Immature natural killer cell (primary cell): ENCODE measurements around the gene MTERF2. TPM values are rescaled to one million over a fixed set of nuclear protein-coding genes. Genes with fewer than 3 reads are reported as not detected.

ENCODE experiments used
- DNase-seq, 3 donors: peaks; one replicate each; pipeline ENCODE4 v3.0.0; 2022; ENCODE audit warnings: mixed read lengths in 1 of 3
- H3K27ac Mint-ChIP-seq, 6 donors: one replicate each; pipeline ENCODE4 v1.8.0; 2020; ENCODE audit warnings: mixed read lengths in 6 of 6, mild to moderate bottlenecking in 5 of 6, inconsistent platforms in 4 of 6, moderate library complexity in 3 of 6
- H3K27me3 Mint-ChIP-seq, 3 donors: one replicate each; pipeline ENCODE4 v1.8.0; 2020 to 2021; ENCODE audit warnings: low read depth in 3 of 3, mild to moderate bottlenecking in 3 of 3, mixed read lengths in 3 of 3, moderate library complexity in 3 of 3, inconsistent platforms in 1 of 3
- H3K36me3 Mint-ChIP-seq, 3 donors: one replicate each; pipeline ENCODE4 v1.8.0; 2020; ENCODE audit warnings: mixed read lengths in 3 of 3, inconsistent platforms in 2 of 3, mild to moderate bottlenecking in 2 of 3
- H3K4me1 Mint-ChIP-seq, 2 donors: one replicate each; pipeline ENCODE4 v1.8.0; 2020; ENCODE audit warnings: inconsistent platforms in 2 of 2, mild to moderate bottlenecking in 2 of 2, mixed read lengths in 2 of 2, moderate library complexity in 1 of 2
- H3K4me3 Mint-ChIP-seq, 5 donors: one replicate each; pipeline ENCODE4 v1.8.0; 2020; ENCODE audit warnings: mild to moderate bottlenecking in 5 of 5, mixed read lengths in 5 of 5, inconsistent platforms in 3 of 5, moderate library complexity in 3 of 5
- H3K9me3 Mint-ChIP-seq, 6 donors: one replicate each; pipeline ENCODE4 v1.8.0; 2020; ENCODE audit warnings: mild to moderate bottlenecking in 6 of 6, mixed read lengths in 6 of 6, inconsistent platforms in 4 of 6, moderate library complexity in 3 of 6
- polyA plus RNA-seq, 3 donors: library from polyadenylated mRNA; unstranded; fragments of 300-500 nt; fragmentation: Illumina TruSeq; gene quantifications; one replicate each; pipeline ENCODE4 v1.2.3, GENCODE V29; 2021

Gene MTERF2
- polyA plus RNA-seq, 3 donors from 2014 or later: 7.7 to 10.6 (median 9.7) TPM

DNA sequence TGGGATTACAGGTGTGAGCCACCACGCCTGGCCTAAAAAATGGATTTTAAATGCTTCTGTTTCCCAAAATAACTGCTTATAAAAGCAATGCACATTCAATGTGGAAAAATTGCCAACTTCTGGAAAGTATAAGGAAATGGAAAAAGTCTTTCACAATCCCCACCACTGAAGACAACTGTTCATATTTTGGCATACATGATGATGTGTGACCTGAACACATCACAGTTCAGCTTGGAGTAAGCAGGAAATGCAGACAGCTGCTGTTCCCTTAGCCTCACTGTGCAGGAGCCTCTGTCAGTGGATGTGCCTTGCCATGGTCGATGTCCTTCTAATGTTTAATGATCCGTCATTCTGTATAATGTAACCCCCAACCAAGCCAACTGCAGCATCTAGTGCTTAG, 5.2 kb downstream of the MTERF2 start:
- Mint-ChIP-seq H3K27ac (peak overlapping the region in 1 of 6 donors; percentile 46), H3K27me3 (peaks cover 0 to 6% (median 3%) of the 10 kb centered on the region in 3 donors), H3K4me3 (no peak overlapping the region), H3K9me3 (no peaks in the 10 kb centered on the region), H3K36me3 (peaks cover 16 to 25% (median 17%) of the 10 kb centered on the region in 3 donors), H3K4me1 (peaks cover 30% of the 10 kb centered on the region in 2 donors)
- DNase-seq: no peak

DNA sequence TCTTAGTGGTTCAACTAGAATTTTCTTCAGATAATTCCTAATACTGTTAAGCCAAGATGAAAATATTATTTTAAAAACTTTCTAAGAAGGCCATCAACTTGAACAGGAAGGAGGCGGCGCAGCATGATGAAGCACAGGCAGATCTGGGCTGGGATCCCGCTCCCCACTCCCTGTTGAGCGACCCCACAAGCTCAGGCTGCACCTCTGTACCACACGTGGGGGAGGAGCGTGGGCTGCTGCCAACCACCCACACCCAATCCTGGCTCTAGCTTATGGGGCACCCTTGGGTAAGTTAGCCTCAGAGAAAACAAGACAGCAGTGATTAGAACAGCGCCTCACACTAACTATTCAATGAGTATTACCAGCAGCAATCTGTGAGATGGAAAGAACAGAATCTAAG, 6.0 kb downstream of the MTERF2 start:
- H3K27me3 Mint-ChIP-seq: no peaks in the 10 kb centered on the region
- H3K9me3 Mint-ChIP-seq: no peaks in the 10 kb centered on the region
- H3K36me3 Mint-ChIP-seq: peaks cover 17 to 25% (median 19%) of the 10 kb centered on the region in 3 donors
- peaks cover 21 to 22% of the 10 kb centered on the region in 2 donors for H3K4me1 Mint-ChIP-seq
- H3K4me3 Mint-ChIP-seq: no peak overlapping the region
- DNase-seq: no peak
- peak overlapping the region in 1 of 6 donors; percentile 35 for H3K27ac Mint-ChIP-seq

DNA sequence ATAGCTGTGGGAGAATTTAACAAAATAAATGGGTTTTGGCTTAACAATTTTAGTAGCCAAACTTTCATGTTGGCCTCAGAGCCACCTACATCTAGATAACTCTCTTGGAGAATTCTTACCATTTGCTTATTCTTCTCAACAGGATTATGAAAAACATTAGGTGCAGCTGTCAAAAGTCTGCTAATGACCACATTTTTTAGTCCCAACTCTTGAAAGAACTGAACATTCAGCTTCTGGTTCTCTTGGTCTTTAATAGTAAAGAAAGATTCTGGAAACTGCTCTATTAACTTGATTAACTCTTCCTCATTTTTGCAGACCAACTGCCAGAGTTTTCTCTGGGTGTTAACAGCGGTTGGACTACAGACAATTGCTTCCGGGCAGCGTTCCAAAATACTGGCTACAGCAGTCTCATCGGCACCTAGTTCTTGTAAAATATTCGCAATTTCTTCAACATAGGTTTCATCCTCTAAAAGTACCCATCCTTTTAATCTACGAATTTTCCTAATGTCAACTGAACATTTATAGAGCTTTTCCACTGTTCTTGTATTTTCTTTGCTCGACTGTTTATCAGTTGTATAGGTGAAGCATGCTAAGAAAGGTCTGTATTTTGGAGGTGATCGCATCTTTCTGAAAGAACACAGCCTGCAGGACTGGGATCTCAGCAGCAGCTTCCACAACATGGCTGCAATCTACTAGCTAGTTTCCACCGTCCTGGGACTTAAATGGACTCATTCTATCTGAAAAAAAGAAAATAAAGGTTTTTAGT, 8.7 kb downstream of the MTERF2 start:
- H3K4me3 Mint-ChIP-seq: no peak overlapping the region
- peaks cover 5 to 12% (median 6%) of the 10 kb centered on the region in 3 donors for H3K36me3 Mint-ChIP-seq
- DNase-seq: no peak
- peaks cover 11% of the 10 kb centered on the region in 2 donors for H3K4me1 Mint-ChIP-seq
- no peaks in the 10 kb centered on the region for H3K9me3 Mint-ChIP-seq
- H3K27ac Mint-ChIP-seq: peak overlapping the region in 1 of 6 donors; percentile 62
- H3K27me3 Mint-ChIP-seq: no peaks in the 10 kb centered on the region

- no peaks in the 10 kb centered on the region for H3K9me3 Mint-ChIP-seq
- H3K27ac Mint-ChIP-seq: no peak overlapping the region
- H3K4me1 Mint-ChIP-seq: peaks cover 11% of the 10 kb centered on the region in 2 donors
- no peak overlapping the region for H3K4me3 Mint-ChIP-seq
- DNase-seq: no peak
- peaks cover 5 to 10% (median 6%) of the 10 kb centered on the region in 3 donors for H3K36me3 Mint-ChIP-seq
- H3K27me3 Mint-ChIP-seq: no peaks in the 10 kb centered on the region
Observed at GRCh38 chr12:106976668-106977067, 10.3 kb downstream of the MTERF2 start.

- H3K27ac Mint-ChIP-seq: peak overlapping the region in 3 of 6 donors; percentile 34 to 53 (median 47)
- no peak overlapping the region for H3K4me3 Mint-ChIP-seq
- DNase-seq: no peak
- no peaks in the 10 kb centered on the region for H3K9me3 Mint-ChIP-seq
- H3K27me3 Mint-ChIP-seq: no peaks in the 10 kb centered on the region
- peaks cover 6 to 12% (median 7%) of the 10 kb centered on the region in 3 donors for H3K36me3 Mint-ChIP-seq
- peaks cover 12 to 14% of the 10 kb centered on the region in 2 donors for H3K4me1 Mint-ChIP-seq
Observed at GRCh38 chr12:106975993-106976658, 10.8 kb downstream of the MTERF2 start.

DNA sequence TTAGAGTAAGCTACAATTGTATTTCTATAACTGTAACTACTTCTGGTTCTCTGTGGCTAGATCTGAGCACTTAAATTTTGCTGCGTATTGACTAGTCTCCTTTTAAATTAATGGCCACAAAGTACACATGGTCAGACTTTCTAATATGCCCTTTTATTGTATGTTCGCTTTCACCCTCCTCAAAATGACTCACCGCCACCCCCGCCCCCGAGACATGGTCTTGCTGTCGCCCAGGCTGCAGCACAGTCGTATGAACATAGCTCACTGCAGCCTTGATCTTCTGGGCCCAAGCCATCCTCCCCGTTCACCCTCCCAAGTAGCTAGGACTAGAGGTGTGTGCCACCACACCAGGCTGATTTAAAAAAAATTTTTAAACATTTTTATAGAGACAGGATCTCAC, 11.8 kb downstream of the MTERF2 start:
- Mint-ChIP-seq H3K4me1 (peaks cover 15 to 18% of the 10 kb centered on the region in 2 donors), H3K27me3 (no peaks in the 10 kb centered on the region), H3K27ac (peak overlapping the region in 4 of 6 donors; percentile 12 to 61 (median 28)), H3K36me3 (peaks cover 9 to 18% (median 9%) of the 10 kb centered on the region in 3 donors), H3K9me3 (no peaks in the 10 kb centered on the region), H3K4me3 (no peak overlapping the region)
- DNase-seq: no peak

DNA sequence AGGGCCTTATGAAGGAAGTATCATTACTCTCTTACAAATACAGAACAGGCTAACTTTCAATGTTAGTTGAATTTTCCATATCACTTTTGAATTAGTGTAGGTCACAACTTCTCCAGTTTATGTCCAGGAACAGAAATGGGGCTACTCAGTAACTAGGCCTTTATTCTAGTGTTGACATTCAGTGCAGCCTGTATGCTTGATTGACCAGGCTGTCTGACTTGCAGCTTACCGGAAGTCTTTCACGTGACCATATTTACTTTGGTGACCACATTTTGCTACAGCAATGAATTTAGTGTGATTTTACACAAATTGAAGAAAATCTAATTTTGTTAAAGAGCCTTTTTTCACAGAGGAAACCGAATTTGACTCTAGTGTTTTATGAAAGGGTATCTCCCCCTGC, 12.4 kb downstream of the MTERF2 start:
- Mint-ChIP-seq H3K4me3 (no peak overlapping the region), H3K27ac (peak overlapping the region in 5 of 6 donors; percentile 12 to 75 (median 73)), H3K27me3 (no peaks in the 10 kb centered on the region), H3K36me3 (peaks cover 9 to 18% (median 9%) of the 10 kb centered on the region in 3 donors), H3K4me1 (peaks cover 15 to 18% of the 10 kb centered on the region in 2 donors), H3K9me3 (no peaks in the 10 kb centered on the region)
- DNase-seq: no peak

- peaks cover 9 to 19% (median 9%) of the 10 kb centered on the region in 3 donors for H3K36me3 Mint-ChIP-seq
- H3K4me3 Mint-ChIP-seq: no peak overlapping the region
- H3K4me1 Mint-ChIP-seq: peaks cover 15 to 18% of the 10 kb centered on the region in 2 donors
- H3K9me3 Mint-ChIP-seq: no peaks in the 10 kb centered on the region
- peak overlapping the region in 1 of 6 donors; percentile 12 for H3K27ac Mint-ChIP-seq
- DNase-seq: no peak
- H3K27me3 Mint-ChIP-seq: no peaks in the 10 kb centered on the region
Observed at GRCh38 chr12:106973545-106973944, 13.4 kb downstream of the MTERF2 start.

DNA sequence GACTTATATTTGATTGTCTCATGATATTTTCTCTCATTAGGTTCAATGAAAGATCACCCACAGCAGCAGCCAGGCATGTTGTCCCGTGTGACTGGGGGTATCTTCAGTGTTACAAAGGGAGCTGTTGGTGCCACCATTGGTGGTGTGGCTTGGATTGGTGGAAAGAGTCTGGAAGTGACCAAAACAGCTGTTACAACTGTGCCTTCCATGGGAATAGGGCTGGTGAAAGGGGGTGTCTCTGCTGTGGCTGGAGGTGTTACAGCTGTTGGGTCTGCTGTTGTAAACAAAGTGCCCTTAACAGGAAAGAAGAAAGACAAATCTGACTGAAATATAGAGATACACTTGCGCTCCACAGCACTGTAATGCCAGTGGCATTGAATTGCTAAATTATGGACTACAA, 15.9 kb downstream of the MTERF2 start:
- Mint-ChIP-seq H3K4me3 (no peak overlapping the region), H3K36me3 (peaks cover 8 to 23% (median 10%) of the 10 kb centered on the region in 3 donors), H3K27me3 (no peaks in the 10 kb centered on the region), H3K27ac (peak overlapping the region in 4 of 6 donors; percentile 29 to 86 (median 36)), H3K4me1 (peaks cover 15 to 18% of the 10 kb centered on the region in 2 donors), H3K9me3 (no peaks in the 10 kb centered on the region)
- DNase-seq: no peak

DNA sequence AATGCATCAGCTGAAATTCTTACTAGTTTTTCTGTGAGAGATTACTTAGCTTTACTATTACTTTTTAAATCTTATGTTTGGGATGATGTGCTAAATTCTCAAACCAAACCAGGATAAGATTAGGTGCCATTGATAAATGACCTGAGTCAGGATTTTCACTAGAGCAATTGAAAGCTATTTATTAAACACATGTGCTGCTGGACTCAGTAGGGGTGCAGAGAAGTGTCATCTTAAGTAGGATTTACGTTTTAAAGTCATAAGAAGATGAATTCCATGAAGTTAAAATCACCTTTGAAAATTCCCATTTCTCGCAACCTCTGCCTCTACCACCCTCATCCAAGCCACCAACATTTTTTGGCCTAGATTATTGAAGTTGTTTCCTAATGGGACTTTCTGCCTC, 22.4 kb downstream of the MTERF2 start:
- H3K4me3 Mint-ChIP-seq: no peak overlapping the region
- peaks cover 0 to 9% of the 10 kb centered on the region in 2 donors for H3K4me1 Mint-ChIP-seq
- H3K9me3 Mint-ChIP-seq: no peaks in the 10 kb centered on the region
- no peak for DNase-seq
- peaks cover 0 to 26% (median 23%) of the 10 kb centered on the region in 3 donors for H3K36me3 Mint-ChIP-seq
- H3K27ac Mint-ChIP-seq: no peak overlapping the region
- peaks cover 0 to 5% (median 1%) of the 10 kb centered on the region in 3 donors for H3K27me3 Mint-ChIP-seq

DNA sequence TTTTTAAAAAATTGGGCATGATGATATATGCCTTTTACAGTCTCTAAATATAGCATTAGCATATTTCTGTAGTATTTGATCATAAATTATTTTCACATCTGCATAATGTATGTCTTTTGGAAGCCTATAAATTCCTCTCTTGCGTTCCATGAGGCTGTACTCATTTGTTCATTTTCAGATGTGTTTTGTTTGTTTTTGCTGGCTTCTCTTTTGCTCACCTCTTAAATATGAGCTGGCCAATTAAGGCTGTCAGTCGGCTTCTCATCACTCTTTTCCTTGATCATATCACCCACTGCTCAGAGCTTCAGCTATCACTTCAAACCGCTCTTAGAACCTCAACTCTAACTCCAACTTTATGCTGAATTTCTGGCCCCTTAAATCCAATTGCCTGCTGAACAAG, 24.7 kb downstream of the MTERF2 start:
- no peak overlapping the region for H3K4me3 Mint-ChIP-seq
- no peaks in the 10 kb centered on the region for H3K9me3 Mint-ChIP-seq
- no peak for DNase-seq
- H3K27ac Mint-ChIP-seq: no peak overlapping the region
- H3K27me3 Mint-ChIP-seq: peaks cover 0 to 5% (median 1%) of the 10 kb centered on the region in 3 donors
- H3K36me3 Mint-ChIP-seq: peaks cover 0 to 20% (median 17%) of the 10 kb centered on the region in 3 donors
- peaks cover 7 to 24% of the 10 kb centered on the region in 2 donors for H3K4me1 Mint-ChIP-seq

GRCh38 chr12:106960443-106960842, 26.5 kb downstream of the MTERF2 start:
- peaks cover 0 to 15% (median 13%) of the 10 kb centered on the region in 3 donors for H3K36me3 Mint-ChIP-seq
- H3K4me3 Mint-ChIP-seq: no peak overlapping the region
- H3K27me3 Mint-ChIP-seq: peaks cover 8 to 18% (median 11%) of the 10 kb centered on the region in 3 donors
- H3K9me3 Mint-ChIP-seq: no peaks in the 10 kb centered on the region
- DNase-seq: no peak
- peaks cover 16 to 33% of the 10 kb centered on the region in 2 donors for H3K4me1 Mint-ChIP-seq
- peak overlapping the region in 1 of 6 donors; percentile 61 for H3K27ac Mint-ChIP-seq

GRCh38 chr12:106957583-106957982, 29.4 kb downstream of the MTERF2 start:
- Mint-ChIP-seq H3K4me1 (peaks cover 20 to 40% of the 10 kb centered on the region in 2 donors), H3K4me3 (peak overlapping the region; percentile 92 to 99 (median 97)), H3K27me3 (peaks cover 13 to 17% (median 16%) of the 10 kb centered on the region in 3 donors), H3K27ac (peak overlapping the region; percentile 78 to 97 (median 92)), H3K9me3 (no peaks in the 10 kb centered on the region), H3K36me3 (peaks cover 0 to 5% (median 4%) of the 10 kb centered on the region in 3 donors)
- no peak for DNase-seq
